ENCODE measurements around the gene SPHKAP.

GRCh38 chr2:228017784-228018183 is 163.7 kb downstream of the SPHKAP start:
- TF ChIP-seq CTCF (IDR thresholded peaks at IDR 0.05) (no peak), POLR2A (IDR thresholded peaks at IDR 0.05) (no peak), EP300 (IDR thresholded peaks at IDR 0.05) (no peak)
